Adrenal gland (tissue), 12 donors: Measurements from ENCODE around the gene MAU2. TPM values are rescaled to one million over a fixed set of nuclear protein-coding genes. Genes with fewer than 3 reads are reported as not detected.

Experiments
- DNase-seq, 7 donors: peaks; one replicate each; pipeline ENCODE4 v3.0.0-alpha.2; 2019 to 2020
- H3K27ac ChIP-seq, 5 donors: fragments of 200-600 bp; sonication (generic) in 4 of 5; 1 replicate in 3 of 5; 2 replicates in 2 of 5; pipeline versions ENCODE4 v1.5.1 to v1.8.0; 2016 to 2020; ENCODE audit warnings: mild to moderate bottlenecking in 1 of 5
- H3K27me3 ChIP-seq: fragments of 200-600 bp; 2 replicates; pipeline ENCODE4 v1.8.0; 2021
- H3K36me3 ChIP-seq, 2 donors: fragments of 200-600 bp; replicated peaks in 1 of 2; 1 replicate in 1 of 2; 2 replicates in 1 of 2; pipeline versions ENCODE4 v1.5.1 to v1.8.0; 2018 to 2022
- H3K4me1 ChIP-seq, 2 donors: fragments of 200-600 bp; replicated peaks in 1 of 2; 1 replicate in 1 of 2; 2 replicates in 1 of 2; pipeline versions ENCODE4 v1.5.1 to v1.8.0; 2018 to 2021
- H3K4me3 ChIP-seq, 4 donors: fragments of 200-600 bp; sonication (generic) in 3 of 4; one replicate each; pipeline ENCODE4 v1.5.1; 2016 to 2018
- H3K9me3 ChIP-seq, 3 donors: fragments of 200-600 bp; sonication (generic) in 1 of 3; replicated peaks in 1 of 3; 1 replicate in 2 of 3; 2 replicates in 1 of 3; pipeline versions ENCODE4 v1.5.1 to v1.8.0; 2016 to 2021
- POLR2A ChIP-seq, 2 donors: fragments of 450-650 bp; IDR thresholded peaks; one replicate each; pipeline ENCODE4 v1.6.1; 2017; ENCODE audit warnings: antibody characterized with exemption in 2 of 2, mild to moderate bottlenecking in 2 of 2, moderate library complexity in 1 of 2
- WGBS, 4 donors: extraction: QIAGEN DNeasy Blood & Tissue Kit in 2 of 4; methylation state at CpG; one replicate each; pipeline versions ENCODE4 v1.1.5 to v1.1.7; 2013 to 2017; 5-methylcytosine and 5-hydroxymethylcytosine counted together
- intact Hi-C, 2 donors: fragments of 100-400 bp; cut with DNase I; formaldehyde crosslinking; loops; one replicate each; pipeline versions ENCODE4 v1.14.1 to v1.15.0; 2022 to 2023
- polyA plus RNA-seq, 3 donors: library from polyadenylated mRNA; stranded (reverse); fragments of 200-250 nt in 2 of 3; fragments of 350-450 nt in 1 of 3; fragmentation: Illumina TruSeq in 1 of 3; extraction: RNeasy Lipid Tissue Mini Kit (QIAGEN cat#74804) in 1 of 3; gene quantifications; one replicate each; pipeline ENCODE4 v1.2.3, GENCODE V29; 2013 to 2014
- total RNA-seq, 9 donors: library from RNA; depleted of rRNA in 4 of 9; stranded (reverse); fragments of >200 nt in 4 of 9; fragments of 120-200 nt in 1 of 9; fragmentation: NEBNext Ultra II Directional in 1 of 9; extraction: Animal tissue kit (Norgen Biotek cat#: 25700) in 1 of 9; gene quantifications; one replicate each; pipeline versions ENCODE4 v1.1.0 to v1.2.4, GENCODE V29; 2013 to 2023
- TF ChIP-seq, protein P1 (sequence below), 6 experiments: fragments of 450-650 bp in 4 of 6; fragments of 200-600 bp in 2 of 6; sonication (generic) in 1 of 6; IDR thresholded peaks; 1 replicate in 5 of 6; 2 replicates in 1 of 6; pipeline versions ENCODE4 v1.5.1 to v1.8.0; 2016 to 2021; ENCODE audit warnings: antibody characterized with exemption in 6 of 6, mild to moderate bottlenecking in 2 of 6, moderate library complexity in 1 of 6
- donor health status: healthy with polysubstance abuse.
- donor health status: Bipolar disorder and iron deficiency.
- donor health status: DM: yes; HTN: yes; CAD: no.
- donor health status: DM: no; HTN: no; CAD: no.
- donor health status: DM: no; HTN: no; CAD: no.
- donor health status: DM: yes; HTN: yes; CAD: no.

MAU2 gene
- total and polyA plus RNA-seq, 12 donors: 14.9 to 64.8 (median 40.8) TPM

DNA sequence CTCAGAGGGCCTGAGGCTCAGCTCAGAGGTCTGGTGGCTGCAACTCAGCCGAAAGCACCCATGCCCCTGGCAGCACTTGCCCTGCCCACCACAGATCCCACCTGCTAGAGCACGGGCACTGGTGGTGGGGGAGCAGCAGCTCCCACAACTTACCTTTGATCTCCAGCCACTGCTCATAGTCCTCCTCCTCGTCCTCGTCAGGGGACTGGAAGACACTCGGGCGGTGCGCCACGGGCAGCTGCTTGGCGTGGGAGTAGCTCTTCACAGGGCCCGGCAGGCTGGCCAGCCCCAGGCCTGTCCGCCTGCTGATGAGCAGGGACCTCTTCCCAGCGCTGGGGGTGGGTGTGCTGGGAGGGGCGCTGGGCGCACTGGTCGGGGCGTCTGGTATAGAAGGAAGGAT lies 14.9 kb upstream of the MAU2 start:
- intact Hi-C loops: no loop called here
- TF ChIP-seq, protein P1, sequence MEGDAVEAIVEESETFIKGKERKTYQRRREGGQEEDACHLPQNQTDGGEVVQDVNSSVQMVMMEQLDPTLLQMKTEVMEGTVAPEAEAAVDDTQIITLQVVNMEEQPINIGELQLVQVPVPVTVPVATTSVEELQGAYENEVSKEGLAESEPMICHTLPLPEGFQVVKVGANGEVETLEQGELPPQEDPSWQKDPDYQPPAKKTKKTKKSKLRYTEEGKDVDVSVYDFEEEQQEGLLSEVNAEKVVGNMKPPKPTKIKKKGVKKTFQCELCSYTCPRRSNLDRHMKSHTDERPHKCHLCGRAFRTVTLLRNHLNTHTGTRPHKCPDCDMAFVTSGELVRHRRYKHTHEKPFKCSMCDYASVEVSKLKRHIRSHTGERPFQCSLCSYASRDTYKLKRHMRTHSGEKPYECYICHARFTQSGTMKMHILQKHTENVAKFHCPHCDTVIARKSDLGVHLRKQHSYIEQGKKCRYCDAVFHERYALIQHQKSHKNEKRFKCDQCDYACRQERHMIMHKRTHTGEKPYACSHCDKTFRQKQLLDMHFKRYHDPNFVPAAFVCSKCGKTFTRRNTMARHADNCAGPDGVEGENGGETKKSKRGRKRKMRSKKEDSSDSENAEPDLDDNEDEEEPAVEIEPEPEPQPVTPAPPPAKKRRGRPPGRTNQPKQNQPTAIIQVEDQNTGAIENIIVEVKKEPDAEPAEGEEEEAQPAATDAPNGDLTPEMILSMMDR (IDR thresholded peaks at IDR 0.05): no peak
- TF ChIP-seq POLR2A (IDR thresholded peaks at IDR 0.05): no peak
- Histone ChIP-seq H3K27ac (no peak overlapping the region), H3K4me3 (no peak overlapping the region), H3K27me3 (no peaks in the 10 kb centered on the region), H3K36me3 (peaks cover 0 to 84% of the 10 kb centered on the region in 2 donors), H3K4me1 (peaks cover 0 to 11% of the 10 kb centered on the region in 2 donors), H3K9me3 (no peaks in the 10 kb centered on the region)
- DNase-seq: no peak
- 82 to 100% (median 94%) methylated on average over 1 to 16 of the region's 16 CpGs for WGBS, 4 donors

DNA sequence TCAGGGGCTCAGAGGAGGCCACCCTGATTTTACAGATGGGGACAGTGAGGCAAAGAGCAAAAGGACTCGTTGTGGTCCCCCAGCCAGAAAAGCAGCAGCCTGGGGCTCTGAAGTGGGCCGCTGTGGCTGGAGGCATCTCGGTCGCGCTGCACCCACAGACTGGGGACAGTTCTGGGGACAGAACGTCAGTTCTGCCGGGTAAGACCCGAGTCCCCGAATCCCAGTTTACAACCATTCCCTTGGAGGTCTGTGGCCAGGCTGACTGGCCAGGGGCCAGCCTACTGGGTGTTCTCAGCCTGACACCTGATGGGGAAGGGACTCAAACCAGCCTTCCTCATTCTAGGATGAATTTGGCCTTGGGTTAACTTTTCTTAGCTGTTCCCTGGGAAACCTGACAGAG lies 14.4 kb upstream of the MAU2 start:
- Histone ChIP-seq H3K36me3 (peaks cover 0 to 79% of the 10 kb centered on the region in 2 donors), H3K4me1 (peaks cover 0 to 11% of the 10 kb centered on the region in 2 donors), H3K27me3 (no peaks in the 10 kb centered on the region), H3K4me3 (no peak overlapping the region), H3K9me3 (no peaks in the 10 kb centered on the region), H3K27ac (no peak overlapping the region)
- TF ChIP-seq, protein P1 (IDR thresholded peaks at IDR 0.05): no peak
- no peak for TF ChIP-seq POLR2A (IDR thresholded peaks at IDR 0.05)
- WGBS, 4 donors: 86 to 95% (median 92%) methylated on average over 6 to 9 of the region's 9 CpGs
- no peak for DNase-seq
- intact Hi-C loops: no loop called here

GRCh38 chr19:19308373-19308772 lies 12.3 kb upstream of the MAU2 start:
- intact Hi-C loops: no loop called here
- DNase-seq: no peak
- no peak overlapping the region for H3K4me3 ChIP-seq
- H3K36me3 ChIP-seq: peaks cover 0 to 74% of the 10 kb centered on the region in 2 donors
- H3K27me3 ChIP-seq: no peaks in the 10 kb centered on the region
- no peak for TF ChIP-seq POLR2A (IDR thresholded peaks at IDR 0.05)
- TF ChIP-seq, protein P1 (IDR thresholded peaks at IDR 0.05): no peak
- H3K9me3 ChIP-seq: no peaks in the 10 kb centered on the region
- WGBS, 4 donors: 86 to 97% (median 93%) methylated on average over 7 to 10 of the region's 10 CpGs
- H3K27ac ChIP-seq: no peak overlapping the region
- H3K4me1 ChIP-seq: peaks cover 0 to 11% of the 10 kb centered on the region in 2 donors

GRCh38 chr19:19315444-19315843 lies 5.2 kb upstream of the MAU2 start:
- TF ChIP-seq POLR2A (IDR thresholded peaks at IDR 0.05): no peak
- TF ChIP-seq, protein P1 (IDR thresholded peaks at IDR 0.05): no peak
- H3K4me1 ChIP-seq: peaks cover 10 to 13% of the 10 kb centered on the region in 2 donors
- intact Hi-C loops: no loop called here
- H3K27ac ChIP-seq: no peak overlapping the region
- H3K36me3 ChIP-seq: peaks cover 0 to 52% of the 10 kb centered on the region in 2 donors
- H3K27me3 ChIP-seq: no peaks in the 10 kb centered on the region
- no peak overlapping the region for H3K4me3 ChIP-seq
- DNase-seq: no peak
- 81 to 90% (median 82%) methylated on average over 2 of the region's 2 CpGs for WGBS, 4 donors
- H3K9me3 ChIP-seq: no peaks in the 10 kb centered on the region
